Measurements from ENCODE around the gene TPCN1.

The TPCN1 gene

DNA sequence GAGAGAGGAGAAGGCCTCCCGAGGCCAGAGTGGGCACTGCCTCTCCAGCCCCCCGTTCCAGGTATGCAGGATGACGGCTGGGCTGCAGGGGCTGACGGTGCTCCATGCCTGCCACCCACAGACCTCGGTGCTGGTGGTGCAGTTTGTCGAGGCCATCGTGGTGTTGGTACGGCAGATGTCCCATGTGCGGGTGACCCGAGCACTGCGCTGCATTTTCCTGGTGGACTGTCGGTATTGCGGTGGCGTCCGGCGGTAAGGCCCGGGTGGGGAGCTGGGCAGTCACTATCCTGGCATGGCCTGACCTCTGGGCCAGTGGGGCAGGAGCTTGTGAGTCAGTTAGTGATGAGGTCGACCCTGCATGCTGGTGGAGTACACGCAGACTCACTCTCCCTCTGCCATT, 47.4 kb downstream of the TPCN1 start:
- H4K20me1 ChIP-seq (ENCODE audit: low read depth, low read length) = no peaks in the 10 kb centered on the region
- no peaks in the 10 kb centered on the region for H3K27me3 ChIP-seq (ENCODE audit: low read length)
- H3K9ac ChIP-seq (ENCODE audit: low read length) = no peak overlapping the region
- no peaks in the 10 kb centered on the region for H3F3A ChIP-seq (ENCODE audit: insufficient read depth)
- H3K4me2 ChIP-seq (ENCODE audit: low read depth, low read length, poor library complexity, severe bottlenecking) = no peak overlapping the region
- TF ChIP-seq, protein P1, sequence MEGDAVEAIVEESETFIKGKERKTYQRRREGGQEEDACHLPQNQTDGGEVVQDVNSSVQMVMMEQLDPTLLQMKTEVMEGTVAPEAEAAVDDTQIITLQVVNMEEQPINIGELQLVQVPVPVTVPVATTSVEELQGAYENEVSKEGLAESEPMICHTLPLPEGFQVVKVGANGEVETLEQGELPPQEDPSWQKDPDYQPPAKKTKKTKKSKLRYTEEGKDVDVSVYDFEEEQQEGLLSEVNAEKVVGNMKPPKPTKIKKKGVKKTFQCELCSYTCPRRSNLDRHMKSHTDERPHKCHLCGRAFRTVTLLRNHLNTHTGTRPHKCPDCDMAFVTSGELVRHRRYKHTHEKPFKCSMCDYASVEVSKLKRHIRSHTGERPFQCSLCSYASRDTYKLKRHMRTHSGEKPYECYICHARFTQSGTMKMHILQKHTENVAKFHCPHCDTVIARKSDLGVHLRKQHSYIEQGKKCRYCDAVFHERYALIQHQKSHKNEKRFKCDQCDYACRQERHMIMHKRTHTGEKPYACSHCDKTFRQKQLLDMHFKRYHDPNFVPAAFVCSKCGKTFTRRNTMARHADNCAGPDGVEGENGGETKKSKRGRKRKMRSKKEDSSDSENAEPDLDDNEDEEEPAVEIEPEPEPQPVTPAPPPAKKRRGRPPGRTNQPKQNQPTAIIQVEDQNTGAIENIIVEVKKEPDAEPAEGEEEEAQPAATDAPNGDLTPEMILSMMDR (IDR thresholded peaks at IDR 0.05; ENCODE audit: insufficient read depth, low read length, poor library complexity, severe bottlenecking) = no peak
- TF ChIP-seq EZH2phosphoT487 (conservative IDR thresholded peaks at IDR 0.05; ENCODE audit: low read length) = no peak
- no peaks in the 10 kb centered on the region for H3K79me2 ChIP-seq (ENCODE audit: insufficient read depth, low read length)
- no peak overlapping the region for H3K4me3 ChIP-seq (ENCODE audit: insufficient read depth, low read length, poor library complexity, severe bottlenecking)
- no peaks in the 10 kb centered on the region for H3K36me3 ChIP-seq (ENCODE audit: low read length)
- H3K9me2 ChIP-seq (replicated peaks; ENCODE audit: insufficient read depth, low read length) = no peaks in the 10 kb centered on the region
- no peak overlapping the region for H2AFZ ChIP-seq (ENCODE audit: low read depth, low read length, severe bottlenecking)
- no peaks in the 10 kb centered on the region for H3K9me3 ChIP-seq (ENCODE audit: insufficient read depth, low read length)
- no peak overlapping the region for H3K27ac ChIP-seq (ENCODE audit: low read depth, low read length)

DNA sequence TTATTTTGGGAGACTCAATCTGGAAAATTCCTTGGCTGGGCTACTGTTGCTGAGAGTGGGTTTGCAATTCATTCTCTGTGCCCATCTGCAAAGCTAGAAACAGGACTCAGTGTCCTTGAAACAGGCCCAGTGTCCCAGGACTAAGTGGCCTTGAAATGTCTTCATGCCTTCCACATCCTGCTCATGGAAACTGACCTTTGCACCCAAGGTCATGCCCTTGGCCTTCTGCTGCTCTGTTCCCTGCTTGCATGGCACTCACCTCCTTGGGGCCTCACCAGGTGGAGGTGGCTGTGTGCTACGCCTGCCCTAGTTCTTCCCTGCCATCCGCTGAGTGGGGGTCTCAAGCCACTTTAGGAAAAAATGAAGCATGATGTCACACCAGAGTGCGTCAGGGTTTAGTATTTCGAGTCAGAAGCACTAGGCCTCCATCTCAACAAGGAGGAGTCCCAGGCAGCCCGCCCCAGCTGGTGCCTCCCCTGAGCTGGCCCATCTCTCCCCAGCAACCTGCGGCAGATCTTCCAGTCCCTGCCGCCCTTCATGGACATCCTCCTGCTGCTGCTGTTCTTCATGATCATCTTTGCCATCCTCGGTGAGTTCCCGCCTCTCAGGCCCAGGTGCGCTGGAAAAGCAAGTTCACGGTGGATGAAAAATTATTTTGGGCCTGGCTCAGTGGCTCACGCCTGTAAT, 48.1 kb downstream of the TPCN1 start:
- Histone ChIP-seq H3K27me3 (ENCODE audit: low read length) (no peaks in the 10 kb centered on the region), H3K36me3 (ENCODE audit: low read length) (no peaks in the 10 kb centered on the region)

DNA sequence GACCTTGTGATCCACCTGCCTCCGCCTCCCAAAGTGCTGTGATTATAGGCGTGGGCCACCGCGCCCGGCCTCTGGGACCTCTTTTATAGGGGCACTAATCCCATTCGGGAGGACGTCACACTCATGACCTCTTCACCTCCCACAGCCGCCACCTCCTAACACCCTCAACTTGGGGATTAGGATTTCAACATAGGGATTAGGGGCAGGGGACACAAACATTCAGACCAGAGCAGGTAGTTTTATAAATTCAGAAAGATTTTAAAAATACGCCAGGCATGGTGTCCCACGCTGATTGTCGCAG, 49.4 kb downstream of the TPCN1 start:
- H3K4me3 ChIP-seq (ENCODE audit: insufficient read depth, low read length, poor library complexity, severe bottlenecking) = no peak overlapping the region
- no peak overlapping the region for H3K9ac ChIP-seq (ENCODE audit: low read length)
- H3K9me2 ChIP-seq (replicated peaks; ENCODE audit: insufficient read depth, low read length) = no peaks in the 10 kb centered on the region
- no peak overlapping the region for H3K27ac ChIP-seq (ENCODE audit: low read depth, low read length)
- H3K79me2 ChIP-seq (ENCODE audit: insufficient read depth, low read length) = no peaks in the 10 kb centered on the region
- H3K4me2 ChIP-seq (ENCODE audit: low read depth, low read length, poor library complexity, severe bottlenecking) = no peak overlapping the region
- no peaks in the 10 kb centered on the region for H4K20me1 ChIP-seq (ENCODE audit: low read depth, low read length)
- H3K36me3 ChIP-seq (ENCODE audit: low read length) = no peaks in the 10 kb centered on the region
- H3K9me3 ChIP-seq (ENCODE audit: insufficient read depth, low read length) = no peaks in the 10 kb centered on the region
- no peaks in the 10 kb centered on the region for H3K27me3 ChIP-seq (ENCODE audit: low read length)
- H2AFZ ChIP-seq (ENCODE audit: low read depth, low read length, severe bottlenecking) = no peak overlapping the region
- TF ChIP-seq, protein P1 (IDR thresholded peaks at IDR 0.05; ENCODE audit: insufficient read depth, low read length, poor library complexity, severe bottlenecking) = no peak
- TF ChIP-seq EZH2phosphoT487 (conservative IDR thresholded peaks at IDR 0.05; ENCODE audit: low read length) = no peak
- no peaks in the 10 kb centered on the region for H3F3A ChIP-seq (ENCODE audit: insufficient read depth)

More for the DNA sequence above, 48.1 kb downstream of the TPCN1 start:
- Histone ChIP-seq H3K9ac (ENCODE audit: low read length) (no peak overlapping the region), H3F3A (ENCODE audit: insufficient read depth) (no peaks in the 10 kb centered on the region), H4K20me1 (ENCODE audit: low read depth, low read length) (no peaks in the 10 kb centered on the region), H2AFZ (ENCODE audit: low read depth, low read length, severe bottlenecking) (no peak overlapping the region), H3K9me3 (ENCODE audit: insufficient read depth, low read length) (no peaks in the 10 kb centered on the region), H3K9me2 (replicated peaks; ENCODE audit: insufficient read depth, low read length) (no peaks in the 10 kb centered on the region), H3K4me3 (ENCODE audit: insufficient read depth, low read length, poor library complexity, severe bottlenecking) (no peak overlapping the region), H3K4me2 (ENCODE audit: low read depth, low read length, poor library complexity, severe bottlenecking) (no peak overlapping the region), H3K79me2 (ENCODE audit: insufficient read depth, low read length) (no peaks in the 10 kb centered on the region), H3K27ac (ENCODE audit: low read depth, low read length) (no peak overlapping the region)
- TF ChIP-seq EZH2phosphoT487 (conservative IDR thresholded peaks at IDR 0.05; ENCODE audit: low read length) = no peak
- TF ChIP-seq, protein P1 (IDR thresholded peaks at IDR 0.05; ENCODE audit: insufficient read depth, low read length, poor library complexity, severe bottlenecking) = no peak
